Measurements from ENCODE around the gene CACNA2D3.

The CACNA2D3 gene

DNA sequence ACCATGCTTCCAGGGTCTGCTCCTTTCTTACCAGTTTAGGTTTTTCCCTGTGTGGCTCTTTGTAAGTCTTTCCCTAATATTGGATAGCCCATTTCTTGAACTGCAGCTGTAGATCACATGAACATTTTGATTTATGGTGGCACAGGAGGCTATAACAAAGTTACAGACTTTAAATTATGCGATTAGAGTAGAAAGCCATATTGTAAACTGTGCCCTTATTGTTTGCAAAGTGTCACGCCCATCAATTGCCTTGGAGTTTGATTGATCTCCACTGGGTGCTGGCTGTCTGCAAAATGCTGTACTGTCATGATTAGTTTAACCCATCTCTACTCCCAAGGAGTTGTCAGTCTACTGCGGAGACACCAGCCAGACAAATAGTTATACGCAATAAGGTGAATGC, 110.3 kb downstream of the CACNA2D3 start:
- TF ChIP-seq, protein P1, sequence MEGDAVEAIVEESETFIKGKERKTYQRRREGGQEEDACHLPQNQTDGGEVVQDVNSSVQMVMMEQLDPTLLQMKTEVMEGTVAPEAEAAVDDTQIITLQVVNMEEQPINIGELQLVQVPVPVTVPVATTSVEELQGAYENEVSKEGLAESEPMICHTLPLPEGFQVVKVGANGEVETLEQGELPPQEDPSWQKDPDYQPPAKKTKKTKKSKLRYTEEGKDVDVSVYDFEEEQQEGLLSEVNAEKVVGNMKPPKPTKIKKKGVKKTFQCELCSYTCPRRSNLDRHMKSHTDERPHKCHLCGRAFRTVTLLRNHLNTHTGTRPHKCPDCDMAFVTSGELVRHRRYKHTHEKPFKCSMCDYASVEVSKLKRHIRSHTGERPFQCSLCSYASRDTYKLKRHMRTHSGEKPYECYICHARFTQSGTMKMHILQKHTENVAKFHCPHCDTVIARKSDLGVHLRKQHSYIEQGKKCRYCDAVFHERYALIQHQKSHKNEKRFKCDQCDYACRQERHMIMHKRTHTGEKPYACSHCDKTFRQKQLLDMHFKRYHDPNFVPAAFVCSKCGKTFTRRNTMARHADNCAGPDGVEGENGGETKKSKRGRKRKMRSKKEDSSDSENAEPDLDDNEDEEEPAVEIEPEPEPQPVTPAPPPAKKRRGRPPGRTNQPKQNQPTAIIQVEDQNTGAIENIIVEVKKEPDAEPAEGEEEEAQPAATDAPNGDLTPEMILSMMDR (IDR thresholded peaks at IDR 0.05; ENCODE audit: control insufficient read depth, insufficient read depth, low read depth, low read length, missing control alignments): no peak
- H3K4me3 ChIP-seq (ENCODE audit: control insufficient read depth, low read depth, low read length): no peak overlapping the region

DNA sequence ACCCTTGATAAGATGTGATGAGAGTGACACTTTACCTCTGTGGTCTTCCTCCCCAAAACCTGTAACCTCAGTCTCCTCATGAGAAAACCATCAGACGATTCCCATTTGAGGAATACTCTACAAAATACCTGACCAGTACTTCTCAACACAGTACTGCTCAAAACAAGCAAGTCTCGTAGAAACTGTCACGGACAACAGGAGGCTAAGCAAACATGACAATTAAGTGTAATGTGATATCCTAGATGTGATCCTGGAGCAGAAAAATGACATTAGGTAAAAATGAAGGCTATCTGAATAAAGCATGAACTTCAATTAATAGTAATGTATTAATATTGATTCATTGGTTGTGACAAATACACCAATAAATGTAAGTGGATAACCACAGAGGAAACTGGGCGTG, 113.6 kb downstream of the CACNA2D3 start:
- no peak for DNase-seq (ENCODE audit: low read depth)
- TF ChIP-seq, protein P1 (IDR thresholded peaks at IDR 0.05; ENCODE audit: control insufficient read depth, insufficient read depth, low read depth, low read length, missing control alignments): no peak

More for the DNA sequence above, 110.3 kb downstream of the CACNA2D3 start:
- no peak for DNase-seq (ENCODE audit: low read depth)

DNA sequence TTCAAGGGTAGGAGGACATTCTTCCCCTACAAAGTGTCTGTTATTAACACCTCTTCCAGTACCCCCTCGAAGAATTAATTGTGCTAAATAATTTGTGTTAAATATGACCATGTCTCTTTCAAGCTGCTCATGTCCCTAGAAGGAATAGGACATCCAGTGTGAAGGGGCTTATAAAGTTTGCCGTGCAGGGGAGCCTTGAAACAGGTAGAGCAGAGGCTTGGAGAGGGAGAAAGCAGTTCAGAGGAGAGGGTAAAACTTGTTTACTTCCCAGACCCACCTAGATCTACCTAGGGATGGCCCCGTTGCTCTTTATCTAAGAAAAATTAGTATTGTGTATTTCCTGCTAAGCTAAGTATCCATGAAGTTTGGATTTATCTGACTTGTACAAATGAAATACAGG, 114.8 kb downstream of the CACNA2D3 start:
- TF ChIP-seq, protein P1 (IDR thresholded peaks at IDR 0.05; ENCODE audit: control insufficient read depth, insufficient read depth, low read depth, low read length, missing control alignments): no peak
- no peak for DNase-seq (ENCODE audit: low read depth)
- H3K4me3 ChIP-seq (ENCODE audit: control insufficient read depth, low read depth, low read length): no peak overlapping the region

More for the DNA sequence above, 113.6 kb downstream of the CACNA2D3 start:
- no peak overlapping the region for H3K4me3 ChIP-seq (ENCODE audit: control insufficient read depth, low read depth, low read length)

DNA sequence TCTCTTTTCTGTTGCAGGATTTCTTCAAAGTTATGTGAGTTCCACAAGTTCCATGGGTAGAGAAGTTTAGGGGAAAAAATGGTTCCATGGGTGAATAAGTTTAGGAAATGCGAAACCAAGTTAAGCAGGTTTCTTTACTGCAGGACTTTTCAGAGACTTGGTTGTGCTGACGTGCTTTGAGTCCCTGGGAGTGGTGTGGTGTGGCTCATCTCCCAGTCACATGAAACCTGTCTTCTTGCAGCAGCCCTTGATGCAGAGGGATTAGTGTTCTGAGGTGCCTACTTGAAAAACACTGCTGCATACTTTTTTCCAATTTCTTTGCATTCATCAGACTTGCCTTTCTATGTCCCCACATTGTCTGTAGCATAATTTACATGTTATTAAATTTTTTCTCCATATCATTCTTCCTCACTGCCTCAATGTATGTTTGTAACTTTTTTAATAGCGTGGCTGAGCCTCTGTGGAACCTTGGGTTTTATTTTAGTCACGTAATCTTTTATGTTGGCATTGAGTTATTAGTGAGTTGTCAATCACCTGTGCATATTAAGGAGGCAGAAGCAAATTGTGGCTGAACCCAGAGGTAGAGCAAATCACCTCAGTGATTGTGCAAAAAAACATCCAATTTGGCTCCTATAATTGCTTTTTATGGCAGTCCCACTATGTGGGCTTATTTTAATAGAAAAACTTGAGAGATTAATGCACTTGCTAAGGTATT, 115.6 kb downstream of the CACNA2D3 start:
- no peak overlapping the region for H3K4me3 ChIP-seq (ENCODE audit: control insufficient read depth, low read depth, low read length)
- TF ChIP-seq, protein P1 (IDR thresholded peaks at IDR 0.05; ENCODE audit: control insufficient read depth, insufficient read depth, low read depth, low read length, missing control alignments): no peak
- no peak for DNase-seq (ENCODE audit: low read depth)

DNA sequence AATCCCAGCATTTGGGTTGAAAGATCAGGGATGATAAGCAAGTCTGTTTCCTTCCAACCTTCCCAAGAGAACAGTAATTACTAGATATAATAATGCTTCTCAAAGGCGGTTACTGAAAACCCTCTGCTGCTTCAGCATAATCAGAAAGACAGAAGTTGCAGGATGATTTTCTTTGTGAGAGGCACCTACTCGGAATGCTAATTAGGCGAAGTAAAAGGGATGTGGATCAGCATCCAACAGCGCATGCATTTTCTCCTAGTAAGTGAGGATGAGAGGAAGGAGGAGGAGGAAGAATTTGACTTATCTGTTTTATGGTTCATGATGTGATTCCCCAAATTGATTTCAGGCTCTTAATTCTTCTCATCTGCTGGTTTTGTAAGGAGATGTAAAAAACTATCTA, 118.0 kb downstream of the CACNA2D3 start:
- no peak for DNase-seq (ENCODE audit: low read depth)
- H3K4me3 ChIP-seq (ENCODE audit: control insufficient read depth, low read depth, low read length): no peak overlapping the region
- TF ChIP-seq, protein P1 (IDR thresholded peaks at IDR 0.05; ENCODE audit: control insufficient read depth, insufficient read depth, low read depth, low read length, missing control alignments): no peak

DNA sequence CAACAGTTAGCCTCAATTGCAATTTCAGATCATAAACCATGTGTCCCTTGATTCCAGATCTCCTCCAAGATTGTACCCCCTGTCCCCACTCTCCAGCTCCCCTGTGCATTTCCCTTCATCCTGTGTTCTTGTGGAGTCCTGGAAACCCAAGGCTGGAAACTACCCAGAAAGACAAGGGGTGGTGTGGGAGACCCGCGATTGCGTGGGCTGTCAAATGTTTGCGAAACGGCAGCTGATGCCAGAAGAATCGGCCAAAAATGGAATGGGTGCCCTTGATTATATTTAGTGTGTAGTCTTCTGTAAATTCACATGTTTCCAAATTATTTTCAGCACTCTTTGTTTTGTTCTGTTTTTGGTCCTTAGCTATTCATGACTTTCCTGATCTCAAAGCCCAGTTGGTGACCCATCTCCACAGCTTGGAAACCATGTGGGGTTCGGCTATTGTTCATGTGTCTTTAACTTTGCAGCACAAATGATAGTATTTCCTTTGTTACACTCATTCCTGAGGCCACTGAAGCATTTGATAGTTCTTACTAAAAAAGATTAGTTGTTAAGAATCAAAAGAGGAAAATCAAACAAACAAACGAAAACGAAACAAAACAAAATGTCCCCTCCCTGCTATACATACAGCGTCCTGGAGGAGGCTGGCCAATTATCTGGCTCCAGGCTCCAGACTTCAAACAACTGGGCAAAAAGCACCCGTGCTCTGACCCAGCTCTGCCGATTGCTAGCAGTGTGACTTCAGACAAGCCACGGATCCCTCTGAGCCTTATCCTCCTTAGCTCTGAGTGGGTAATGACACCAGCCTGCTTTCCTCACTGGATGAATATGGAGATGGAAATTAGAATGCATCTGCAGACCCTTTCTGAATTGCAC, 120.9 kb downstream of the CACNA2D3 start:
- TF ChIP-seq, protein P1 (IDR thresholded peaks at IDR 0.05; ENCODE audit: control insufficient read depth, insufficient read depth, low read depth, low read length, missing control alignments): no peak
- no peak for DNase-seq (ENCODE audit: low read depth)
- H3K4me3 ChIP-seq (ENCODE audit: control insufficient read depth, low read depth, low read length): no peak overlapping the region; the same call in none of the 2 replicates

Measured in AG09309 (cell line).